GM12878 (cell line): Measurements from ENCODE around the gene BCAN. TPM values are rescaled to one million over a fixed set of nuclear protein-coding genes. Genes with fewer than 3 reads are reported as not detected.

Experiments
- CTCF ChIP-seq, 3 experiments: IDR thresholded peaks in 2 of 3; conservative IDR thresholded peaks in 1 of 3; 2 replicates each; pipeline ENCODE4 v1.5.1; 2011; ENCODE audit warnings: low read depth in 3 of 3, low read length in 3 of 3, mild to moderate bottlenecking in 3 of 3, control low read depth in 2 of 3, moderate library complexity in 2 of 3, inconsistent platforms in 1 of 3, mixed read lengths in 1 of 3; ENCODE audit not compliant: control insufficient read depth in 2 of 3, insufficient read depth in 1 of 3; ENCODE audit errors: extremely low read depth in 1 of 3
- MTA3 ChIP-seq: IDR thresholded peaks from 2 replicates; pipeline ENCODE4 v1.6.1; 2012; ENCODE audit warnings: low read length, inconsistent platforms, borderline replicate concordance
- POLR2A ChIP-seq: IDR thresholded peaks from 2 replicates; pipeline ENCODE4 v1.6.1; 2011; ENCODE audit warnings: low read depth, mild to moderate bottlenecking, low read length
- SMC3 ChIP-seq: IDR thresholded peaks from 2 replicates; pipeline ENCODE4 v1.6.1; 2011; ENCODE audit warnings: low read length, improper control_type of control experiment, borderline replicate concordance
- YY1 ChIP-seq: IDR thresholded peaks from 2 replicates; pipeline ENCODE4 v1.6.1; 2011; ENCODE audit warnings: low read depth, mild to moderate bottlenecking, low read length
- polyA plus RNA-seq, 11 experiments: library from polyadenylated mRNA; depleted of rRNA in 4 of 11; unstranded in 6 of 11; stranded (reverse) in 5 of 11; fragments of >200 nt; fragmentation: Nextera tagmentation in 4 of 11; fragmentation: Illumina TruSeq in 1 of 11; extraction: Ambion mirVana in 4 of 11; extraction: Trizol in 1 of 11; gene quantifications; 1 replicate in 1 of 11; 2 replicates in 10 of 11; pipeline versions ENCODE4 v1.2.1 to v1.2.3, GENCODE V29; 2011 to 2016; ENCODE audit warnings: inconsistent platforms in 2 of 11, missing spikeins in 2 of 11, low read depth in 1 of 11
- total RNA-seq, 4 experiments: library from RNA; depleted of rRNA in 3 of 4; stranded (reverse); fragments of >200 nt in 3 of 4; fragmentation: Illumina TruSeq in 1 of 4; extraction: Trizol in 1 of 4; gene quantifications; 2 replicates each; pipeline versions ENCODE4 v1.2.1 to v1.2.3, GENCODE V29; 2013 to 2021
- TF ChIP-seq, protein P1 (sequence below): IDR thresholded peaks from 2 replicates; pipeline ENCODE4 v1.6.1; 2011; ENCODE audit warnings: mild to moderate bottlenecking, low read depth, low read length, moderate library complexity; ENCODE audit not compliant: insufficient replicate concordance

The BCAN gene
- total and polyA plus RNA-seq, 10 of the 15 experiments (the other 5 are each of a cell fraction or from before 2014, with no cell fraction given) = 0.05 to 1.3 (median 0.18) TPM; not detected in 1

DNA sequence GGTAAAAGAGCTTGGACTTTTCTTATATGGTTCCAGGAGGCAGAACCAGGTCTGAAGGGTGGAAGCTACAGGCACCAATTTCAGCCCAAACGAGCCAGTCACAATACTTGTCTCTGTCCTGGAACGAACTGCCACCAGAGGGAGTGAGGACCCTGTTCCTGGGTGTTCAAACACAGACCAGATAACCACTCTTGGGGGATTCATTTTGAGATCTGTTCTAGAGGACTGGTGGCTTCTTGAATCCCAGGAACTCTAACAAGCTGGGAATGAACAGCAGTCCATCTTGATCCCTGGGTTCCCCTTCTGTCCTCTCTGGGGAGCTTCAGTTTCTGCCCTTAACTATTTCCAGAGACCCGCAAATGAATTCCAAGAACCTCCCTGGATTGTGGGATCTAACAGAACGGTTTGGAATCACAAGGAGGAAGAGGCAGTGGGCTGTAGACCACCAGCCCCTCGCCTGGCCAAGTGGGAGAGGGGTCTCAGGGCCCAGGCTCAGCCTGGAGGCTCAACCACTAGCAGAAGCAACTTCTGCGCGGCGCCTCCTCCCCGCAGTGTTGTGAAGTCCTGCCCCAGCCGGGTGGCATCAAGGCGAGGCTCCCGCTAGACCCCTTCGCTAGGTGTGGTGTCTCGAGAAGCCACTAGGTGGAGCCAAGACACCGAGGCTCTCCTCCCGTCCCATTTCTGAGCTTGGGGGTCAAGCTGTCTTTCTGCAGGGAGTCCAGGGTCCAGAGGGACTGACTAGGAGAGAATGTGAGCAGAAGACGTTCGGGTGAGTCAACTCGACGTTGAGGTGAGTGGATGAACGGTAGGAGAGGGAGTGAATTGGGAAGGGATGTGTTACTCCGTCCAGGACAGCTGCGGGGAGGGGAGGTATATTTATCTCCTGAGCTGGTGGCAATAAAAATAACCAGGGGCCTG lies 47.4 kb downstream of the BCAN start (continued):
- peak; percentile 92 to 97 (median 97) for TF ChIP-seq CTCF (IDR thresholded peaks at IDR 0.05 in 2 of 3, conservative IDR thresholded peaks at IDR 0.05 in 1 of 3; ENCODE audit: control insufficient read depth in 2 of 3, extremely low read depth in 1 of 3, insufficient read depth in 1 of 3, low read depth in 3 of 3, low read length in 3 of 3)
- TF ChIP-seq POLR2A = no peak
- peak; percentile 38; the same call in 1 of the 2 replicates for TF ChIP-seq YY1
- peak; percentile 86 for TF ChIP-seq SMC3
- TF ChIP-seq MTA3 = no peak
- TF ChIP-seq, protein P1, sequence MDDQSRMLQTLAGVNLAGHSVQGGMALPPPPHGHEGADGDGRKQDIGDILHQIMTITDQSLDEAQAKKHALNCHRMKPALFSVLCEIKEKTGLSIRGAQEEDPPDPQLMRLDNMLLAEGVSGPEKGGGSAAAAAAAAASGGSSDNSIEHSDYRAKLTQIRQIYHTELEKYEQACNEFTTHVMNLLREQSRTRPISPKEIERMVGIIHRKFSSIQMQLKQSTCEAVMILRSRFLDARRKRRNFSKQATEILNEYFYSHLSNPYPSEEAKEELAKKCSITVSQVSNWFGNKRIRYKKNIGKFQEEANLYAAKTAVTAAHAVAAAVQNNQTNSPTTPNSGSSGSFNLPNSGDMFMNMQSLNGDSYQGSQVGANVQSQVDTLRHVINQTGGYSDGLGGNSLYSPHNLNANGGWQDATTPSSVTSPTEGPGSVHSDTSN = no peak
